SIG-M5 treated with dmso at 0.1 percent for 504 hours (cell line): ENCODE data around the gene MTA2.
A peak's percentile ranks its signal among the peaks of the same experiment; 100 is the strongest.

Experiments
- DNase-seq: peaks from one replicate; lab custom pipeline; 2025; ENCODE audit not compliant: unreplicated experiment; lab: John Stamatoyannopoulos, UW

Gene MTA2

DNA sequence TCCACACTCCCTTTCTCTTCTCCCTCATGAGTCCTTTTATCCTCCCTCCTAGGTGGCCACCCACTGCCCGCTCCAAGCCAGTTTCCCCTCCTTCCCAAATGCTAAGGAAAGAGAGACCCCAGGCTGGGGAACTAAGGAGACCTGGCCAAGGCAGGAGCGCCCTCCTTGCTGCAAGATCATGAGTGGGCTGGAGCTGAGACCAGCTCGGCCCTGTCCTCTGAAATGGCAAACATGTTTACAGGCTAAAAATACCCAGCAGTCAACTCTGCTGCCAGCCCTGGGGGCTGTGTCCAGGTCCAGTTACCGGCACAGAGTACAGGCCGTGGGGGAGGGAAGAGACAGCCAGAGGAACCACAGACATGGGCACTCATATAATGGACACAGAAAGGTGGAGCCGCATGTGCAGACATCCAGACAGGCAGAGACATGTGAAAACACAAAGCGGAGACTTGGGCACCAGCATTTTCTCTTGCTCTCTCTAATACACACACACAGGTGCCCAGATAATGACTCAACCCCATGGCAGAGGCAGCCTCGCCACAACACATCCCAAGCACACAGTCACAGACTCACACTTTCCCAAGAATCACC, 53.9 kb downstream of the MTA2 start:
- DNase-seq, result no peak

DNA sequence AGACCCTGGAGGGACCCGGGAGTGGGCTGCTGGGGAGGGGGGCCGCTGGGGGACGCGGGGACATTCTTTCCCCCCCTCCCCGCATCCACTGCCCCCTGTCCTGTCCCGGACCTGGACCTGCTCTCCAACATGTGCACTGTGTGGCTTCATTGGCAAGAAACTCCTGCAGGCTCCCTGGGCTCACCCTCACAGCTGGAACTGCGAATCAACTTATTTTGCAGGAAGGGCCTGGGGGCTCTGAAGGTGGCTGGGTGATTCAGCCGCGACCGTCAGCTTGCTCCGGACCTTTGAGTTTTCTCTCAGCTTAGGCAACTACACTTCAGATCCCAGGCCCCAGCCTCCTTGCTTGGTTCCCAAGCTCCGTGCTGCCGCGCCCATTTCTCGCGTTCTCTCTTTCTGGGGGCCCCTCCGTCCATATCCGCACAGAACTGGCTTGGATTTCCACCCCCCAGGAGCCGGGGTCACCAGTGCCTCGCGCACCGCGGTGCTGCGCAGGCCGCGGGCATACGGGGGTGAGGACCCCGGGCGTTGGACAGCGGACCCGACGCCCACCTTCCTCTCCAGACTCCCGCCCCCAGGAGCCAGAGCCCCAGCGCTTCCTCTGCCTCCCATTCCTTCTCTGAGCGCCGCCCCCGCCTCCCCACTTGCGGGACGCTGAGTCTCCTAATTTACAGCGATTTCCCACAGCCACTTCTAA, 54.6 kb downstream of the MTA2 start:
- DNase-seq, result no peak

DNA sequence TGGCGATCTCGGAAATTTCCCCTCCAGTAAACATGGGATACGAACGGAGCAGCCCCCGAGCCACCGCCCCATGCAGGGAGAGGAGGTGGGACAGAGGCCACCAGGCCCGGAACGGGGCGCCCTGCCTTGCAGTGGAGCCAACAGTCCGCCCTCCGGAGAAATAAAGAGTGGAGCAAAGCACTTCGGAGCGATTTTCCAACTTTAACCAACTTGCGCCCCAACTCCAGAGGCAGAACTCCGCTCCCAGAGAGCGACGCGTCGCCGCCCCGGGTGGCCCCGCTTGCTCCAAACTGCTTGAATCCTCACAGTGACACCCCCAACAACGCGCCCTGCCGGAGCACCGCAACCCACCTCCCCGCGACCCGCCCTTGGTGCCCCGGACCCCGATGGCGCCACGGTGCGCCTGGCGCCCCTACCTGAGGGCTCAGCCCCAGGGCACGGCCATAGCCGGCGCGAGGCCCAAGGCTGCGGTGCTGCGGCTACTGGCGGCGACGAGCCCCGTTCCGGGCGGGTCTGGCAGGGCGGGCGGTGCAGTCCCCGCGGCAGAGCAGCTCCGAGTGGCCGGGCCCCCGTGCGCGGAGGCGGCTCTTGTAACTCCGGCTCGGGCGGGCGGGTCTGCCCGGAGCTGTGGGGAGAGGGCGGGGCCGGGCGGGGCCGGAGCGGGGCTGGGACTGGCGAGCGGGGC, 55.3 kb downstream of the MTA2 start, which contains the start of gene AHNAK:
AHNAK (minus strand) TSS at position 563 of the 685 bp plus-strand sequence. CDS start 10,708 bp downstream, outside the sequence.
- DNase-seq, result peak; percentile 19

DNA sequence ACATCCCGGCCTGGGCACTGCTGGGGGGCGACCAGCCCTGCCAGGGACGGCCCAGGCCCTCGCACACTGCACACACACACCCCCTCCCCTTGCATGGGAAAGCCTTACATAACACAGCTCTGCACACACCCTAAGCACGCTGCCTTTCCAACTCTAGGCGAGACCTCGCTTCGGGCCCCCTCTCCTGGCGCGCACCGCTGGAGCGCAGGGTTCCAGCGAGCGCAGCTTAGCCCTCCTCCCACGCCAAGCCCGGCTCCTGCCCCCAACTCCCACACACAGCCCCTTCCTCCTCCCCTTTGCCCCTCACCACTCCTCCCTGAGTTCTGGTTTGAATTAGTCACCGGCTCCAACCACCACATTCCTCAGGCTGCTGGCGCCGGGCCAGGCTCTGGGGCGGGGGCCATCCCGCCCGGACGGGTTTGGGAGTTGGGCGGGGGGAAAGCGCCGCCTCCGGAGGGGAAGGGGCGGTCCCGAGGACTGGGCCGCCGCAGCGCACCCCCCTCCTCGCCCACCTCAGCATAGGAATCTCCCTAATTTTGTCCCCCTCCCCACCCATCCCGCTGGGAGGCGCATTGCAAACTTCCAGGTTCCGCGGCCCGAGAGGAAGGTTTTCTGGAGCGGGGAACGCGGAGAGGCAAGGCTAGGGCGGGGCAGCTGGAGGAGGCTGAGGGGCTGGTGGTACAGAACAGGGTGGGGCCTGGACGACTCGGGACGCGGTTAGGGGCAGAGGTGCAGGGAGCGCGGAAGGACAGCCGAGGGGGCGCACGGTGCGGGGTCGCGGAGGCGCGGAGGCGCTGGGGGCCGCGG, 56.0 kb downstream of the MTA2 start:
- DNase-seq, result peak; percentile 72

DNA sequence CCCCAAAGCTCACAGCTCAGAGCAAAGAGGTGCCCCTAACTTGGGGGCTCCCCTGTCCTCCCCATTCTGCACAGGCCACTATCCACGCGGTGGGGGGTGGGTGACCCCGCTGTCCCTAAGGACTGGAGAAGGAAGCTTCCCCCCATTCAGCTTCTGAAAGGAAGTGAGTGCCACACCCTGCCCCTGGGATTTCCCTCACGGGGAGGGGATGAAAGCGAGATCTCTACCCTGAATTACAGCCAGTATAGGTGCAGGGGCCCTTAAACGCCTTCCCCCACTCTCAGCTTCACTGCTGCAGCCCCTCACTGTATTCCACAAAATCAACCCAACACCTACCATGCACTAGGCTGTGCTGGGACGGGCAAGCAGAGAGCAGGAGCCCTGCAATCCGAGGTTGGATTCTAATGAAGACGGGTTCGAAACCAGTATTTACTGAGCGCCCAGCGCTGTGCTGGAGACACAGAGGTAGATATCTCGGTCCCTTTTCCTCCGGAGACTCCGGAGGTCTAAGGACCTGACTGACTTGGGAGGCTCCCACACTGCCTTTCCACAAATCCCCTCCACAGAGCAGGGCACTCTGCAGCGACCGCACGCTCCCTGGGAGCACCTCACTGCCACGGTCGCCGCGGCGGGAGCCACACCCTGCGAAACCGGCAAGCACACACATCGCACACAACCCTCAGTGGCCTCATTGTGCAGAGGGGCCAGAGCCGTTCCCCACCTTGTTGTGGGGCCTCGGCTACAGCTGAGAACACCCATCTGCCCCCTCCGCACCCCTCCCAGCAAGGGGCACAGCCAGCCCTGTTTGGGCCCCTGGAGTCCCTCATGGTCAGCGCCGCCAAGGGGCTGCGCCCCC, 56.9 kb downstream of the MTA2 start:
- DNase-seq, result peak; percentile 5

DNA sequence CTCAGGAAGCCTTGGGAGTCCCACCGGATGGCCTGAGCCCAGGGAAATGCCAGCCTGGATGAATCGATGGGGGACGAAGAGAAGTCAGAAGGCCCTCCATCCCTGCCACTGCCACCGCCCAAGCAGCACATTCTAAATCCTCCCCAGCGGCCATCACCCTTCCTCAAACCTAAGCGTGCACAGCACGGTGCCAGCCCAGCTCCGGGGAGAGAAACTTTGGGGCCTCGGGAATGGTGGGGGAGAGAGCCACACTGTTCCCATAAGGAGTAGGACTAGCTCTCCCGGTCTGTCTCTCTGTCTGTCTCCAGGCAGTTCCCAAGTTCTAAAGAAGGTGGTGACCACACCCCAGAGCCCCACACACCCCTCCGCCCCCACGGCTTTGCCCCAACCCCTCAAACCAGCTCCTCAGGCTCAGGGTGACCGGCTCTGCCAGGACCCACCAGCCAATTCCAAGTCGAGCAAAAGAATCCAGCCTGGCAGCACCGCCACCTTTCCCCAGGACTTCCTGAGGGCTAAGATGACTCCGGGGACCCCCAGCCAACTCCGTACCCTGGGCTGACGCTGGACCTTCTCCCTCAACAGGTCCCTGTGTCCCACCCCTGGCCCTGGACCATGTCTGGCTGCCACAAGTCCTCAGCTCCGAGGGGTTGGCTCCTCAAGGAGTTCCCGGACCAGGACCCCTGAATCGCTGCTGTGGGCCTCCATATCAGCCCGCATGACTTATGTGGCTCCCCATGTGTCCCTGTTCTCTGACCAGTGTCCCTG, 57.8 kb downstream of the MTA2 start:
- no peak for DNase-seq
